SU-DHL-6 (cell line): Measurements from ENCODE around the gene CDK10.

Experiments used
- H2AFZ ChIP-seq: fragments of 200-600 bp; sonication (generic); 2 replicates; pipeline ENCODE4 v1.6.1; 2014; ENCODE audit warnings: low read depth, mild to moderate bottlenecking, moderate library complexity, mixed read lengths, antibody characterized with exemption, low read length; ENCODE audit not compliant: severe bottlenecking
- H3F3A ChIP-seq: fragments of 200-600 bp; shearing (Covaris generic); 2 replicates; pipeline ENCODE4 v1.6.0; 2016; ENCODE audit warnings: antibody characterized with exemption, mild to moderate bottlenecking; ENCODE audit not compliant: insufficient read depth
- H3K27ac ChIP-seq: fragments of 200-600 bp; sonication (generic); 2 replicates; pipeline ENCODE4 v1.5.1; 2016; ENCODE audit warnings: low read depth, mild to moderate bottlenecking, low read length, moderate library complexity, mixed read lengths
- H3K27me3 ChIP-seq: fragments of 200-600 bp; sonication (generic), shearing (Covaris generic); 2 replicates; pipeline ENCODE4 v1.6.0; 2014; ENCODE audit warnings: mild to moderate bottlenecking, low read length
- H3K36me3 ChIP-seq: fragments of 200-600 bp; sonication (generic); 2 replicates; pipeline ENCODE4 v1.6.1; 2014; ENCODE audit warnings: mild to moderate bottlenecking, low read length, mixed read lengths
- H3K4me2 ChIP-seq: fragments of 300-600, 200-600 bp; shearing (Covaris generic), sonication (generic); 2 replicates; pipeline ENCODE4 v1.6.0; 2014; ENCODE audit warnings: low read length, low read depth, mild to moderate bottlenecking; ENCODE audit not compliant: poor library complexity, severe bottlenecking
- H3K4me3 ChIP-seq: fragments of 200-600 bp; sonication (generic); 2 replicates; pipeline ENCODE4 v1.5.1; 2014; ENCODE audit warnings: antibody characterized with exemption, low read length, mild to moderate bottlenecking, mixed read lengths; ENCODE audit not compliant: insufficient read depth, poor library complexity, severe bottlenecking
- H3K79me2 ChIP-seq: fragments of 200-600 bp; sonication (generic); 2 replicates; pipeline ENCODE4 v1.6.1; 2014; ENCODE audit warnings: mild to moderate bottlenecking, low read length, moderate library complexity; ENCODE audit not compliant: insufficient read depth
- H3K9ac ChIP-seq: fragments of 200-600 bp; sonication (generic); 2 replicates; pipeline ENCODE4 v1.7.0; 2014; ENCODE audit warnings: mild to moderate bottlenecking, low read length
- H3K9me2 ChIP-seq: fragments of 200-600 bp; sonication (generic); replicated peaks from 2 replicates; pipeline ENCODE4 v1.6.1; 2014; ENCODE audit warnings: low read length; ENCODE audit not compliant: insufficient read depth
- H3K9me3 ChIP-seq: fragments of 200-600 bp; sonication (generic); 2 replicates; pipeline ENCODE4 v1.6.1; 2014; ENCODE audit warnings: low read length, mixed read lengths; ENCODE audit not compliant: insufficient read depth
- H4K20me1 ChIP-seq: fragments of 200-600 bp; sonication (generic); 2 replicates; pipeline ENCODE4 v1.6.1; 2014; ENCODE audit warnings: low read depth, mild to moderate bottlenecking, antibody characterized with exemption, low read length, moderate library complexity, mixed read lengths
- CTCF ChIP-seq: fragments of 200-600 bp; sonication (generic); IDR thresholded peaks from one replicate; pipeline ENCODE4 v1.5.1; 2017; ENCODE audit warnings: antibody characterized with exemption, mild to moderate bottlenecking, low read length, moderate library complexity; ENCODE audit not compliant: insufficient read depth, poor library complexity, severe bottlenecking
- EZH2phosphoT487 ChIP-seq: fragments of 200-600 bp; sonication (generic), shearing (Covaris generic); conservative IDR thresholded peaks from 2 replicates; pipeline ENCODE4 v1.6.1; 2018; ENCODE audit warnings: mild to moderate bottlenecking, antibody characterized with exemption, low read length, moderate library complexity, mixed read lengths

Gene CDK10

DNA sequence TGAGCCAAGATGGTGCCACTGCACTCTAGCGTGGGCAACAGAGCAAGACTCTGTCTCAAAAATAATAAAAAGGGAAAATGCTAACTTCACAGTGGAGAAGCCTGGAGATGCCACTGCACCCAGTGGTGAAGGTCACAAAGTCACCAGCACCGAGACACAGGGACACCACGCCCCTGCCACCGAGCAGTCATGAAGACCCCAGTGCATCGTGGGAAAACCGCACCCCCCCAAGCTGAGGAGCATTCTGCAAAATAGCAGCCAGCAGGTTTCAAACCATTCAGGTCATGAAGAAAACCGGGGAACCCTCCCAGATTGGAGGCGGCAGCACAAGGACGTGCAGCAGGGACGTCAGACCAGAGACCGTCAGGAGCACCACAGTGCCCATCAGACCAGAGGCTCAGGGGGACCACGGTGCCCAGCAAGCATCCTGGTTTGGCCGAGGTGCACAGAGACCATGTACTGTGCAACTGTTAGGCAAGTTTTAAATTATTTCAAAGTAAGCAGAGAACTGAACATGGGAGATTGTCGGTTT, 42.7 kb upstream of the CDK10 start:
- no peak overlapping the region for H3K27ac ChIP-seq
- no peaks in the 10 kb centered on the region for H3K9me3 ChIP-seq
- H2AFZ ChIP-seq, result no peak overlapping the region
- no peaks in the 10 kb centered on the region for H3K9me2 ChIP-seq
- no peak overlapping the region for H3K9ac ChIP-seq
- no peaks in the 10 kb centered on the region for H3K79me2 ChIP-seq
- H4K20me1 ChIP-seq, result no peaks in the 10 kb centered on the region
- H3K4me3 ChIP-seq, result no peak overlapping the region
- H3F3A ChIP-seq, result no peaks in the 10 kb centered on the region
- H3K36me3 ChIP-seq, result no peaks in the 10 kb centered on the region
- no peaks in the 10 kb centered on the region for H3K27me3 ChIP-seq
- H3K4me2 ChIP-seq, result no peak overlapping the region
- no peak for TF ChIP-seq CTCF
- TF ChIP-seq EZH2phosphoT487, result no peak

DNA sequence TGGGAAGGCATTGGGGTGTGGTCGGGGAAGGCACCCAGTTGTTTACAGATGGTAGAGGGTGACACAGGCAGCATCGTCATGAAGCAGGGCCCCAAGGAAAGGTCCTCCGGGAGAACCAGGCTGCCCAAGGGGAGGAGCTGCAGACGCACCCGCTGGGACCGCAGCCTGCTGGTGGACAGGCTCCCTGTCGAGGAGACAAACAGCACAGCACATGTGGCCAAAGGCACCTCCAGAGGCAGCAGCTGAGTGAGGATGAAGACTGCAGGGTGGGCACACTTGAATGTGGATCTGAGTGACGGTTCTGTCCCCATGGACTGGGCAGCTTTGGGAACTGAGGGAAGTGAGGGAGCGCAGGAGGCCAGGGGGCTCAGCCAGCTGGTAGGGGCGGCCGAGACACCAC, 41.4 kb upstream of the CDK10 start:
- H3K36me3 ChIP-seq, result no peaks in the 10 kb centered on the region
- no peak overlapping the region for H3K27ac ChIP-seq
- H3K79me2 ChIP-seq, result no peaks in the 10 kb centered on the region
- H3K9me2 ChIP-seq, result no peaks in the 10 kb centered on the region
- no peaks in the 10 kb centered on the region for H4K20me1 ChIP-seq
- no peak overlapping the region for H3K9ac ChIP-seq
- no peak overlapping the region for H3K4me2 ChIP-seq
- no peaks in the 10 kb centered on the region for H3K27me3 ChIP-seq
- no peaks in the 10 kb centered on the region for H3K9me3 ChIP-seq
- H2AFZ ChIP-seq, result no peak overlapping the region
- TF ChIP-seq EZH2phosphoT487 (no peak), CTCF (no peak)
- H3F3A ChIP-seq, result no peaks in the 10 kb centered on the region
- H3K4me3 ChIP-seq, result no peak overlapping the region

- TF ChIP-seq CTCF (no peak), EZH2phosphoT487 (no peak)
- Histone ChIP-seq H3K4me2 (no peak overlapping the region), H3K9me2 (no peaks in the 10 kb centered on the region), H3K36me3 (no peaks in the 10 kb centered on the region), H3K9me3 (no peaks in the 10 kb centered on the region), H3K27me3 (no peaks in the 10 kb centered on the region), H3K4me3 (no peak overlapping the region), H3K27ac (no peak overlapping the region), H4K20me1 (no peaks in the 10 kb centered on the region), H3K79me2 (no peaks in the 10 kb centered on the region), H3F3A (no peaks in the 10 kb centered on the region), H3K9ac (no peak overlapping the region), H2AFZ (no peak overlapping the region)
Measured at GRCh38 chr16:89646270-89646669, 40.2 kb upstream of the CDK10 start.
